Measurements from ENCODE around the gene HTT. TPM values are rescaled to one million over a fixed set of nuclear protein-coding genes. Genes with fewer than 3 reads are reported as not detected.

The HTT gene
- total RNA-seq, 5 donors from 2014 or later (not counting 1 experiment from before 2014, with no cell fraction given) = 60.3 to 97.1 (median 71.4) TPM

- ChIA-PET POLR2A (interaction anchor here in 1 of 2 donors (0.6 kb wide), 1 partner anchor 64 kb away, joined by 5 read pairs; no protein-coding TSS in a partner anchor), CTCF (no interaction called here)
- no peaks in the 10 kb centered on the region for H3K9me3 Mint-ChIP-seq
- Histone ChIP-seq H3K27ac (ENCODE audit: low read length) (no peak overlapping the region), H3K4me3 (ENCODE audit: control insufficient read depth in 1 of 2, extremely low read depth in 1 of 2, low read length in 1 of 2) (no peak overlapping the region), H3K9me3 (no peaks in the 10 kb centered on the region), H3K36me3 (ENCODE audit: control insufficient read depth in 2 of 2, extremely low read depth in 1 of 2, insufficient read depth in 1 of 2, low read length in 1 of 2) (peaks cover 6 to 15% of the 10 kb centered on the region in 2 donors), H3K4me1 (ENCODE audit: control insufficient read depth in 1 of 2, extremely low read depth in 1 of 2, insufficient read depth in 2 of 2, low read length in 2 of 2) (peaks cover 59 to 88% of the 10 kb centered on the region in 2 experiments), H3K27me3 (replicated peaks in 1 of 2; ENCODE audit: control insufficient read depth in 2 of 2, extremely low read depth in 1 of 2, insufficient read depth in 2 of 2, low read length in 1 of 2) (no peaks in the 10 kb centered on the region)
- DNase-seq (no peak), ATAC-seq (replicated peaks in 1 of 4) (no peak)
- no peak overlapping the region for H3K4me3 Mint-ChIP-seq
- no peak overlapping the region for H3K27ac Mint-ChIP-seq
- peaks cover 76 to 81% (median 80%) of the 10 kb centered on the region in 3 donors for H3K4me1 Mint-ChIP-seq
- WGBS (ENCODE audit: insufficient coverage) = 98% methylated on average over 15 of the region's 17 CpGs
- H3K36me3 Mint-ChIP-seq = peaks cover 24% of the 10 kb centered on the region
- H3K27me3 Mint-ChIP-seq = no peaks in the 10 kb centered on the region
Measured at GRCh38 chr4:3199653-3200422, 125.4 kb downstream of the HTT start.

- POLR2A ChIA-PET = interaction anchor here in 1 of 2 donors (0.6 kb wide), 1 partner anchor 65 kb away, joined by 5 read pairs; no protein-coding TSS in a partner anchor
Measured at GRCh38 chr4:3200423-3201090, 126.1 kb downstream of the HTT start.

DNA sequence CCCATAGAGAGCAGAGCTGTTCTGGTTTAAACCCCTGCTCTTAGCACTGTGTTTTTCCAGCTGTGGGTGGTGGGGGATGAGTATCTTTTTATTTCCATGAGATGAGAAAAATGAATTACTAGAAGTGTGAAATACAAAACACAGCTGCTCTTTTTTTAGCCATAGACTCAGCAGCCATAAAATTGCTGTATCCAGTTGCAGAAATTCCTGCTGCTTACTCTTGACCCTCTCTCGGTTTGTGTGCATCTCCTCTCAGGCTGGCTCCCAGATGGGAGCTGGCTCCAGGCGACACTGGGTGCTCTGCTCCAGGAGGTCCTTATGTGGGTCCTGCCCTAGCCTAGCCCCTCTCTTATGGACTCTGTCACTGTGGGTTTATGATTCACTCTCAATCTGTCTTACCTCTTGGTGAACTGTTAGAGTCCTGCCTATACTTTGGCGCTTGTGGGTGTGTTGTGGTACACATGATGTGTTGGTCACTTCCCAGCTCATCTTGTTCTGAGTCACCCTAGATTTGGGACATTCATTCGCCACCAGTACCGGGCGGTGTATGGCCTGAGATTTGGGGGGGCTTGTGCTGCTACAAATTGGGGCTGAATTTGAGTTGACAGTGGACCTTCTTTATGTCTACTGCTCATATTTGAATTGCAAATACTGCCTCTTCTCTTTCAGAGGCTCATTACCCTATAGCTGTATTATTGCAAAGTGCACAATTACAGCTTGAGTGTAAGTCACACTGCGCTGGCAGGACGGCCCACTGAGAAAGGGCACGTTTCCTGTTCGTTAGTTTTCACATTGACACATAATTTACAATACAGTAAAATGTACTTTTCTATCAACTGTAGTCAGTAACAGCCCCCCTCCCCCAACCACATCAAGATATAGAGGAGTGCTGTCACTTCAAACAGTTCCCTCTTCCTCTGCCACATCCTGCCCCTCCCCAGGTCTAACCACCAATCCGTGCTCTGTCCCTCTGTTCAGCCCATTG, 127.5 kb downstream of the HTT start:
- H3K4me1 Mint-ChIP-seq = peaks cover 54 to 59% (median 58%) of the 10 kb centered on the region in 3 donors
- peak overlapping the region; percentile 59 to 73 (median 65) for H3K4me3 Mint-ChIP-seq
- H3K27ac Mint-ChIP-seq = peak overlapping the region; percentile 82 to 87
- Histone ChIP-seq H3K36me3 (ENCODE audit: control insufficient read depth in 2 of 2, extremely low read depth in 1 of 2, insufficient read depth in 1 of 2, low read length in 1 of 2) (peaks cover 9 to 21% of the 10 kb centered on the region in 2 donors), H3K9me3 (no peaks in the 10 kb centered on the region), H3K27me3 (replicated peaks in 1 of 2; ENCODE audit: control insufficient read depth in 2 of 2, extremely low read depth in 1 of 2, insufficient read depth in 2 of 2, low read length in 1 of 2) (no peaks in the 10 kb centered on the region), H3K4me3 (ENCODE audit: control insufficient read depth in 1 of 2, extremely low read depth in 1 of 2, low read length in 1 of 2) (peak overlapping the region; percentile 11 to 21), H3K4me1 (ENCODE audit: control insufficient read depth in 1 of 2, extremely low read depth in 1 of 2, insufficient read depth in 2 of 2, low read length in 2 of 2) (peaks cover 40 to 66% of the 10 kb centered on the region in 2 experiments), H3K27ac (ENCODE audit: low read length) (peak overlapping the region; percentile 64)
- POLR2A ChIA-PET = no interaction called here
- ATAC-seq (replicated peaks in 1 of 4) = peak; percentile 98
- CTCF ChIA-PET = interaction anchor here in 1 of 2 donors (1.0 kb wide), 1 partner anchor 8 kb away, joined by 3 read pairs; no protein-coding TSS in a partner anchor
- no peaks in the 10 kb centered on the region for H3K9me3 Mint-ChIP-seq
- H3K27me3 Mint-ChIP-seq = no peaks in the 10 kb centered on the region
- 9% methylated on average over 7 of the region's 11 CpGs for WGBS (ENCODE audit: insufficient coverage)
- H3K36me3 Mint-ChIP-seq = peaks cover 22% of the 10 kb centered on the region
- DNase-seq = peak; percentile 49 to 90 (median 79)

More at GRCh38 chr4:3200423-3201090, 126.1 kb downstream of the HTT start:
- Mint-ChIP-seq H3K27ac (peak overlapping the region in 1 of 2 donors; percentile 44), H3K4me1 (peaks cover 68 to 74% (median 73%) of the 10 kb centered on the region in 3 donors), H3K9me3 (no peaks in the 10 kb centered on the region), H3K27me3 (no peaks in the 10 kb centered on the region), H3K4me3 (peak overlapping the region in 1 of 3 donors; percentile 73), H3K36me3 (peaks cover 19% of the 10 kb centered on the region)
- ATAC-seq (replicated peaks in 1 of 4) (no peak), DNase-seq (no peak)
- peaks cover 53 to 81% of the 10 kb centered on the region in 2 experiments for H3K4me1 ChIP-seq (ENCODE audit: control insufficient read depth in 1 of 2, extremely low read depth in 1 of 2, insufficient read depth in 2 of 2, low read length in 2 of 2)
- CTCF ChIA-PET = no interaction called here
- no peak overlapping the region for H3K4me3 ChIP-seq (ENCODE audit: control insufficient read depth in 1 of 2, extremely low read depth in 1 of 2, low read length in 1 of 2)
- H3K27me3 ChIP-seq (replicated peaks in 1 of 2; ENCODE audit: control insufficient read depth in 2 of 2, extremely low read depth in 1 of 2, insufficient read depth in 2 of 2, low read length in 1 of 2) = no peaks in the 10 kb centered on the region
- H3K9me3 ChIP-seq = no peaks in the 10 kb centered on the region
- WGBS (ENCODE audit: insufficient coverage) = 95% methylated on average over 5 of the region's 8 CpGs
- peak overlapping the region; percentile 17 for H3K27ac ChIP-seq (ENCODE audit: low read length)
- H3K36me3 ChIP-seq (ENCODE audit: control insufficient read depth in 2 of 2, extremely low read depth in 1 of 2, insufficient read depth in 1 of 2, low read length in 1 of 2) = peaks cover 6 to 12% of the 10 kb centered on the region in 2 donors

- H3K27me3 Mint-ChIP-seq = no peaks in the 10 kb centered on the region
- DNase-seq = peak in 7 of 35 experiments; percentile 6 to 55 (median 11)
- Histone ChIP-seq H3K27me3 (replicated peaks in 1 of 2; ENCODE audit: control insufficient read depth in 2 of 2, extremely low read depth in 1 of 2, insufficient read depth in 2 of 2, low read length in 1 of 2) (no peaks in the 10 kb centered on the region), H3K9me3 (no peaks in the 10 kb centered on the region), H3K4me1 (ENCODE audit: control insufficient read depth in 1 of 2, extremely low read depth in 1 of 2, insufficient read depth in 2 of 2, low read length in 2 of 2) (peaks cover 32 to 55% of the 10 kb centered on the region in 2 experiments), H3K27ac (ENCODE audit: low read length) (peak overlapping the region; percentile 48), H3K4me3 (ENCODE audit: control insufficient read depth in 1 of 2, extremely low read depth in 1 of 2, low read length in 1 of 2) (peak overlapping the region; percentile 21 to 33), H3K36me3 (ENCODE audit: control insufficient read depth in 2 of 2, extremely low read depth in 1 of 2, insufficient read depth in 1 of 2, low read length in 1 of 2) (peaks cover 9 to 32% of the 10 kb centered on the region in 2 donors)
- ChIA-PET CTCF (interaction anchor here in 1 of 2 donors (1.0 kb wide), 2 partner anchors 9 to 12 kb away, joined by 3 read pairs; no protein-coding TSS in a partner anchor), POLR2A (interaction anchor here in 1 of 2 donors (0.7 kb wide), 1 partner anchor 23 kb away, joined by 3 read pairs; no protein-coding TSS in a partner anchor)
- peak; percentile 32 to 34 (median 32) for ATAC-seq (replicated peaks in 1 of 4)
- H3K9me3 Mint-ChIP-seq = no peaks in the 10 kb centered on the region
- peak overlapping the region; percentile 82 to 87 for H3K27ac Mint-ChIP-seq
- peaks cover 26% of the 10 kb centered on the region for H3K36me3 Mint-ChIP-seq
- peak overlapping the region; percentile 59 to 73 (median 65) for H3K4me3 Mint-ChIP-seq
- H3K4me1 Mint-ChIP-seq = peaks cover 44 to 49% (median 49%) of the 10 kb centered on the region in 3 donors
- 48% methylated on average over 8 of the region's 22 CpGs for WGBS (ENCODE audit: insufficient coverage)
Measured at GRCh38 chr4:3202836-3203820, 128.6 kb downstream of the HTT start.

- peaks cover 44 to 46% (median 46%) of the 10 kb centered on the region in 3 donors for H3K4me1 Mint-ChIP-seq
- 87% methylated on average over 6 of the region's 8 CpGs for WGBS (ENCODE audit: insufficient coverage)
- H3K36me3 ChIP-seq (ENCODE audit: control insufficient read depth in 2 of 2, extremely low read depth in 1 of 2, insufficient read depth in 1 of 2, low read length in 1 of 2) = peaks cover 9 to 40% of the 10 kb centered on the region in 2 donors
- peak overlapping the region; percentile 14 for H3K27ac ChIP-seq (ENCODE audit: low read length)
- H3K4me3 Mint-ChIP-seq = no peak overlapping the region
- H3K9me3 ChIP-seq = no peaks in the 10 kb centered on the region
- H3K4me1 ChIP-seq (ENCODE audit: control insufficient read depth in 1 of 2, extremely low read depth in 1 of 2, insufficient read depth in 2 of 2, low read length in 2 of 2) = peaks cover 32 to 46% of the 10 kb centered on the region in 2 experiments
- ChIA-PET POLR2A (interaction anchor here in 1 of 2 donors (0.7 kb wide), 1 partner anchor 22 kb away, joined by 3 read pairs; no protein-coding TSS in a partner anchor), CTCF (no interaction called here)
- no peaks in the 10 kb centered on the region for H3K27me3 Mint-ChIP-seq
- no peak overlapping the region for H3K27ac Mint-ChIP-seq
- no peak overlapping the region for H3K4me3 ChIP-seq (ENCODE audit: control insufficient read depth in 1 of 2, extremely low read depth in 1 of 2, low read length in 1 of 2)
- no peaks in the 10 kb centered on the region for H3K9me3 Mint-ChIP-seq
- H3K27me3 ChIP-seq (replicated peaks in 1 of 2; ENCODE audit: control insufficient read depth in 2 of 2, extremely low read depth in 1 of 2, insufficient read depth in 2 of 2, low read length in 1 of 2) = no peaks in the 10 kb centered on the region
- H3K36me3 Mint-ChIP-seq = peaks cover 32% of the 10 kb centered on the region
- DNase-seq (no peak), ATAC-seq (replicated peaks in 1 of 4) (no peak)
Measured at GRCh38 chr4:3203971-3204431, 129.5 kb downstream of the HTT start.
